NT2/D1 (cell line): ENCODE measurements around the gene DTNB.

Source experiments
- SUZ12 ChIP-seq: IDR thresholded peaks from 2 replicates; pipeline ENCODE4 v1.6.1; 2011; ENCODE audit not compliant: insufficient read length, insufficient read depth; ENCODE audit errors: extremely low read depth
- ZNF274 ChIP-seq: IDR thresholded peaks from 2 replicates; pipeline ENCODE4 v1.6.1; 2011; ENCODE audit warnings: mild to moderate bottlenecking, low read depth, low read length

GRCh38 chr2:25649786-25650185 is 23.6 kb downstream of the DTNB start:
- TF ChIP-seq ZNF274 (no peak), SUZ12 (no peak)
